Right ventricle myocardium superior (tissue), 1 donor: ENCODE measurements around the gene MAP2K2. TPM values are rescaled to one million over a fixed set of nuclear protein-coding genes. Genes with fewer than 3 reads are reported as not detected.
A peak's percentile ranks its signal among the peaks of the same experiment; 100 is the strongest.
"Not testable (repeated sequence)": the region's sequence is repeated elsewhere in the genome, so short reads cannot be mapped to it uniquely, and the experiment has no call there.

ENCODE experiments used
- ATAC-seq: fragments of 200-7000 bp; cut with Tn5 transposase; one replicate; pipeline ENCODE4 v1.9.1; 2020; ENCODE audit warnings: mild to moderate bottlenecking; ENCODE audit not compliant: poor library complexity
- DNase-seq: peaks from one replicate; pipeline ENCODE4 v3.0.0-alpha.2; 2020
- intact Hi-C: fragments of 100-400 bp; cut with DNase I; formaldehyde crosslinking; loops from one replicate; pipeline ENCODE4 v1.11.2; 2022
- total RNA-seq: library from RNA; stranded (reverse); fragmentation: NEBNext Ultra II Directional; extraction: Animal tissue kit (Norgen Biotek cat#: 25700); gene quantifications from one replicate; pipeline ENCODE4 v1.2.1, GENCODE V29; 2021
- donor health status: DM: no; HTN: yes; CAD: no; lungs with severe emphysema.

Gene MAP2K2
- total RNA-seq, 1 donor from 2014 or later = 136 TPM

DNA sequence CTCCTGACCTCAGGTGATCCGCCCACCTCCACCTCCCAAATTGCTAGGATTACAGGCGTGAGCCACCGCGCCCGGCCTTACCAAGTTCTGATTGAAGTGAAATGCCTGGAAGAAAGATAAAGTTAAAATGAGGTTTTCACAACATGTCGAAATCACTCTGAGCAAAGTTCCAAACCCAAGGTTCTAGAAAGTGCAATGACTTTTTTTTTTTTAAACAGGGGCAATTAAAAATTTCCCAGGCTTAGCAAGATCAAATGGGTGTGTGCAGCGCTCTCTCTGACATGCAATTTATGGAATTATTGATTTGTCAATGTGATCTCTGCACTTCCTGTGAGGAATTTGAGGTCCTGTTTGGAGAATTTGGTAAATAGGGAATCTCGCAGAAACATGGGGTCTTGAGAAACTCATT lies 12.8 kb upstream of the MAP2K2 start:
- DNase-seq (no peak), ATAC-seq (no peak)
- intact Hi-C loops = no loop called here

DNA sequence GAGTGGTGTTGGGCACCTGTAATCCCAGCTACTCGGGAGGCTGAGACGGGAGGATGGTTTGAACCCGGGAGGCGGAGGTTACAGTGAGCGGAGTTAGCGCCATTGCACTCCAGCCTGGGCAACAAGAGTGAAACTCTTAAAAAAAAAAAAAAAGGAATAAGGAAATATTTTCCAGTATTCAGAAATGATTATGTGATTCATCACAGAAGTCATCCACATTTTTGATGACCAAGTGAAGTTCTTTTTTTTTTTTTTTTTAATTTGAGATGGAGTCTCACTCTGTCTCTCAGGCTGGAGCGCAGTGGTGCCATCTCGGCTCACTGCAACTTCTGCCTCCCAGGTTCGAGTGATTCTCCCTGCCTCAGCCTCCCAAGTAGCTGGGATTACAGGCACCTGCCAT lies 11.5 kb upstream of the MAP2K2 start:
- intact Hi-C loops, DNase-seq, ATAC-seq: not testable (repeated sequence)

DNA sequence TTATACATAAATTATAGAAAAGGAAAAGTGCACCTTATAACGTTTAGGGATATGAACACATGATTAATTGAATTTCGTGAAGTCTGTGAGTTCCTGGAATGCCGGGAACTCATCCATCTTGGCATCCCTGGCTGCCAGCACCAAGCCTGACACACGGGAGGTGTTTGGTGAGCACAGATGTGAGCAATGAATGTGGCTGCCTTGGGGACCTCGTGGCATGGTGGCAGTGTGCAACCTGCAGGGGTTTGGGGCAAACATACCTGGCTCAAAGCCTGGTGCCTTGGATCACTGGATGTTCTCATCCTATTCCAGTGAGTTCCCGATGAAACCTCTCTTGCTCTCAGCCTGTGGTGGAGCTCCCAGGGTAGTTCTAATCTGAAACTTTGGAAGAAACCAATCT lies 10.4 kb upstream of the MAP2K2 start:
- intact Hi-C loops = no loop called here
- DNase-seq (no peak), ATAC-seq (no peak)

DNA sequence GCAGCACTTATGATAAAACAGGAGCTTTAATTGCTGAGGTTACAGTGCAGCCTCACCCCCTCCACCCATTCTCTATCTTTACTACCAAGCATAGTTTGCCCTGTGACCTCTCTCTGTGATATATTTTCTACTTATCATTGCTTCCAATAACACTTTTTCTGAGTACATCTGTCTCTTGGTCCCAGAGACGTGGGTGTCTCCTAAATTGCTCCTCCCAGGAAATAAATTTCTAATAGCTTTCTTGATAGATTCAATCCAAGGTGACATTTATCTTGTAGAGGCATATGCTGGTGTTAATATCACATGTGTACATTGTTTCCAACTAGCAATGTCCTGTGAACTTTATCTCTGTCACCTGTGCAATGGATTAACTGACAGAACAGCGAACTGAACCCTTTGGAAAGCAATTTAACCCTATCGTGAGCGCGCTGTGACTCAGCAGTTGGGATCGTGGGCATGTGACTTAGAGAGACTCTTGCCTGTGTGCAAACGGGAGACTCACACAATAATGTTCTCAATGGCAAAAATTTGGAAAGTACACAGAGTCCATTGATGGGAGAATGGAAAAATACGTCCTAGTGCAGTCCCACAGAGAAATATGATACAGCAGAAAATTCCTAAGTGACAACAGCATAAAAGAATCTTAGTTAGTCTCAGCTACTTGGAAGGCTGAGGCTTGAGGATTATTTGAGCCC lies 7.0 kb upstream of the MAP2K2 start:
- DNase-seq = no peak
- ATAC-seq = no peak
- intact Hi-C loops = no loop called here

DNA sequence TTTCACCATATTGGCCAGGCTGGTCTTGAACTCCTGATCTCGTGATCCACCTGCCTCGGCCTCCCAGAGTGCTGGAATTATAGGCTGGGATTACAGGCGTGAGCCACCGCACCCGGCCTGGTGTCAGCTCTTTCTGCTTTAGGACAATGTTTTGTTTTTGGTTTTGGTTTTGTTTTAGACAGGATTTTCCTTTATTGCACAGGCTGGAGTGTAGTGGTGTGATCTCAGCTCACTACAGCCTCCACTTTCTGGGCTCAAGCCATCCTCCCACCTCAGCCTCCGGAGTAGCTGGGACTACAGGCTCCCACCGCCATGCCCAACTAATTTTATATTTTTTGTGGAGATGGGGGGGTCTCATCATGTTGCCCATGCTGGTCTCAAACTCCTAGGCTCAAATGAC lies 5.1 kb upstream of the MAP2K2 start:
- ATAC-seq, DNase-seq: not testable (repeated sequence)
- intact Hi-C loops = loop anchor here (10.0 kb wide), 1 partner anchor 124 kb away; the partner anchor contains the start of gene PIAS4

DNA sequence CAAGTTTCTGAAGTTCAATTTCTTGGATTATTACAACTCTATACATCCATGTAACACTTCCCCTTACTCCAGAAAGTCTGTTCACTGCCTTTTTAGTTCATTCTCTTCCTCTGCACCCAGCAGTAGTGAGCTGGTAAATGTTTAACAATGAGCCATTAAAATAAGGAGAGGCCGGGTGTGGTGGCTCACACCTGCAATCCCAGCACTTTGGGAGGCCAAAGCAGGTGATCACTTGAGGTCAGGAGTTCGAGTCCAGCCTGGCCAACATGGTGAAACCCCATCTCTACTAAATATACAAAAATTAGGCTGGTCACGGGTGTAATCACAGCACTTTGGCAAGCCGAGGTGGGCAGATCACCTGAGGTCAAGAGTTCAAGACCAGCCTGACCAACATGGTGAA lies 3.4 kb upstream of the MAP2K2 start:
- ATAC-seq, DNase-seq: not testable (repeated sequence)
- intact Hi-C loops = loop anchor here (10.0 kb wide), 1 partner anchor 123 kb away; the partner anchor contains the start of gene PIAS4

DNA sequence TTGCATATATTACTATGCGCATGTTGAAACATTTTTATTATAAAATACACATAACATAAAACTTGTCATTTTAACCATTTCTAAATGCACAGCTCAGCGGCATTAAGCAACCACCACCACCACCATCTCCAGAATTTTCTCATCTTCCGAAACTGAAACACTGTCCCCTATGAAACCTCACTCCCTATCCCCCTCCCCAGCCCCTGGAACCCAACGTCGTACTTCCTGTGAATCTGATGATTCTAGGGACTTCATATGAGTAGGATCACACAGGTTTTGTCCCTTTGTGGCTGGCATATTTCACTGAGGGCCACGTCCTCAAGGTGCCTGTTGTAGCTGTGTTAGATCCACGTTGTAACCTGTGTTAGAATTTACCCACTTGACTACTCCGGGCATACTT lies 716 bp upstream of the MAP2K2 start:
- no peak for ATAC-seq
- intact Hi-C loops = loop anchor here (10.0 kb wide), 1 partner anchor 120 kb away; the partner anchor contains the start of gene PIAS4

DNA sequence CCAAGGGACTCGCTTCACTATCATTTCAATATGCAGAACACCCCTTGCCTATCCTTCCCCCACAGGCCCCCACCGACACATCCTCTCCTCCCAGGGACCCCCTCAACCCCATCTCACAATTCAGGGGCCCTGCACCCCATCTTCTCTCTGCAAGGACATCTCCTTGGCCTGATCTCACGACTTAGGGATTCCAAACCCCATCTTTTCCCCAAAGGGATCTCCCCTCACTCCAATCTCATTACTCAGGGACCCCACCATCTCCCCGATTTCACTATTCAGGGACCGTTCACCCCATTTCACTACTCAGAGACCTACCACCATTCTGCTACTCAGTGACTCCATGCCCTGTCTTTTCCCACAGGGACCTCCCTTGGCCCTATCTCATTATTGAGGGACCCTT lies 1.4 kb downstream of the MAP2K2 start:
- DNase-seq (no peak), ATAC-seq (no peak)
- intact Hi-C loops = loop anchor here (10.0 kb wide), 1 partner anchor 118 kb away; the partner anchor contains the start of gene PIAS4

More for the DNA sequence above, 716 bp upstream of the MAP2K2 start:
- DNase-seq = no peak

DNA sequence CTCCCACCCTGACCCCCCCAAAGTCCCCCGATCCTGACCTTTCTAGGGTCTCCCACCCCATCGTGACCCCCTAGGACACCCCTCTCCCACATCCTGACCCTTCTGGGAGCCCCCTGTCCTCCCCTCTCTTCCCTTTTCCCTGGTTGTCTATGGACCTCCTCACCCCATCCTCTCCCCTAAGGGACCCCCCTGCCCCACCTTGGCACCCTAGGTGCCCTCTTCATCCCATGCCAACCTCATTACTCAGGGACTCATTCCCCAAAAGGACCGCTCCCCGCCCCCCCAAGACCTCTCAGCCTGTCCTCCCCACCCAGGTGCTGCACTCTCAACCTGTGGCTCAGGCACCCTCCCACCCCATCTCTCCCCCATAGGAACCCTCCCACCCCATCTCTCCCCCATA lies 2.1 kb downstream of the MAP2K2 start:
- intact Hi-C loops = loop anchor here (10.0 kb wide), 1 partner anchor 117 kb away; the partner anchor contains the start of gene PIAS4
- DNase-seq (no peak), ATAC-seq (no peak)

DNA sequence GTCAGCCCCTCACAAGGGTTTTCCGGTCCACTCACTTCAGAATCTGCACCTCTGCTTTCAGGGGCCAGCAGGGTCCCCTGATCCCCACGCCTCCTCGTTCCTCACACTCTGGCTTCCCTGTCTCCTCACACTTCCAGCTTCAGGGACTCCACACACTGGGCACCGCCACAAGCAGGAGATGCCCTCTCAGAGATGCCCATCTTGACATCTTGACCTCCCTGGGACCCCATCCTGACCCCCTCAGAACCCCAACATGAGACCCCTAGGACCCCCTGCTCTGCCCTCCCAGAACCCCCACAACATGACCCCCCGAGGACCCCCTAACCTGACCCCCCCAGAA lies 2.7 kb downstream of the MAP2K2 start:
- intact Hi-C loops = loop anchor here (10.0 kb wide), 1 partner anchor 116 kb away; the partner anchor contains the start of gene PIAS4
- DNase-seq (no peak), ATAC-seq (no peak)

DNA sequence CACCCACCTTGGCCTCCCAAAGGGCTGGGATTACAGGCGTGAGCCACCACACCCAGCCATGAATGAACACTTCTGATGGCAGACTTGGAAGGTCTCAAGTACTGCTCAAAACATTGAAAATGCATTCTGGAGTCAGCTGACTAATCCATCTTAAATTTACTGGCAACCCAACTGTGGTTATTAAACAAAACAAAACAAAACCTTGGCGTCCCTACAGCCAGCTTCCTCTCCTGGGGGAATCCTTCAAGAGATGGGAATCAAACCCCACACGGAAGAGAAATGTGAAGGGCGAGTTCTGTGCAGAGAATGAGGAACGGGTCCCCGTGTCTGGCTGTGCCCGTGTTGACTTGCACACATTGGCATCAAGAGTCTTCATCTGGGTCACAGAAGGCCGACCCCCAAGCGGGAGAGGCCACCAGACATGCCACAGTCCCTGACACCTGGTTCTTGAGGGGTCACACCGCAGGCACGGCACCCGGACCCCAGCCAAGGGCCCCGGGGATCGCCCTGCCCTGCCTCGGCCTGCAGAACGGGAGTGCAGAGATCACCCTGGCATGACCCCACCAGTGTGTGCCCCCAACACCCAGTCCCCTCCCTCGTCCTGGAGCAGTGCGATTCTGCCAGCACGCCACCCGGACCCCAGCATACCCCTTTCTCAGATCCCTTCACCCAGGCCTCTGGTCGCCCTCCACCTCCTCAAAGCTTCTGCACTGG lies 3.2 kb downstream of the MAP2K2 start:
- intact Hi-C loops = loop anchor here (10.0 kb wide), 1 partner anchor 116 kb away; the partner anchor contains the start of gene PIAS4
- DNase-seq (no peak), ATAC-seq (no peak)

DNA sequence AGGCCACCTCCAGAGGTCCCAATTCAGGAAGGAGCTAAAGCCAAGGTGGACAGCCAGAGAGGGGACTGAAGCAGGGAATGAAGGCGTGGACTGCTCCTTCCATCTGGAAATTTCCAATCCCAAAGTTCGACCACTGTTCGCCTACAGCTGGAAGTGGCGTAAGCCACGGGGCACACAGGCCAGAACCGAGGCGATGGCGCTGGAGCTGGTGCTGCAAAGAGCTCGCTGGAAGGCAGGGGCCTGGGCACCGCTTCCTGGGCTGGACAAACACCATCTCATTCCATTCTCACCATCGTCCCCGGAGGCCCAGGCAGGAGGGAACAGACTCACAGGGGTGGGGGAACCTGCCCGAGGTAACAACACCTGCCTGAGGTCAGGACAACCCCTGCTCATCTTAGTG lies 4.2 kb downstream of the MAP2K2 start:
- no peak for ATAC-seq
- intact Hi-C loops = loop anchor here (10.0 kb wide), 1 partner anchor 115 kb away; the partner anchor contains the start of gene PIAS4
- DNase-seq = no peak

DNA sequence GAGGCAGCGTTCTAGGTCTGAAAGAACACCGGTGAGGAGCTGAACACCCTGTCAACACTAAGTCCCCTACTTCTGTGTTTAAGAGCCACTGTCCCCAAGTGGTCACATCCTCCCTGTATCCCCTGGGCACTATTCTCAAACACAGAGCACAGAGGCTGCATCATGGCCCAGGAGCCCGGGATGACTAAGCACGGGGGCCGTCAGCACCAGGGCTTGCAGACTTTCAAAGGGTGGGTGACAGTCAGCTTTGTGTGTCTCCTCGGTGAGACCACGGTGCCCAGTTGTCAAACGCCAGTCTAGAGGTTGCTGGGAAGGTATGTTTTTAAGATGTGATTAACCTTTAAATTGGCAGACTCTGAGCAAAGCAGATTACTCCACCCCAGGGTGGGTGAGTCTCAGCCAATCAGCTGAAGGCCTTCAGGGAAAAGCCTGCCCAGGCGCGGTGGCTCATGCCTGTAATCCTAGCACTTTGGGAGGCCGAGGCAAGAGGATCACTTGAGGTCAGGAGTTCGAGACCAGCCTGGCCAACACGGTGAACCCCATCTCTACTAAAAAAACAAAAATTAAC lies 8.0 kb downstream of the MAP2K2 start:
- DNase-seq (no peak), ATAC-seq (no peak)
- intact Hi-C loops = no loop called here

DNA sequence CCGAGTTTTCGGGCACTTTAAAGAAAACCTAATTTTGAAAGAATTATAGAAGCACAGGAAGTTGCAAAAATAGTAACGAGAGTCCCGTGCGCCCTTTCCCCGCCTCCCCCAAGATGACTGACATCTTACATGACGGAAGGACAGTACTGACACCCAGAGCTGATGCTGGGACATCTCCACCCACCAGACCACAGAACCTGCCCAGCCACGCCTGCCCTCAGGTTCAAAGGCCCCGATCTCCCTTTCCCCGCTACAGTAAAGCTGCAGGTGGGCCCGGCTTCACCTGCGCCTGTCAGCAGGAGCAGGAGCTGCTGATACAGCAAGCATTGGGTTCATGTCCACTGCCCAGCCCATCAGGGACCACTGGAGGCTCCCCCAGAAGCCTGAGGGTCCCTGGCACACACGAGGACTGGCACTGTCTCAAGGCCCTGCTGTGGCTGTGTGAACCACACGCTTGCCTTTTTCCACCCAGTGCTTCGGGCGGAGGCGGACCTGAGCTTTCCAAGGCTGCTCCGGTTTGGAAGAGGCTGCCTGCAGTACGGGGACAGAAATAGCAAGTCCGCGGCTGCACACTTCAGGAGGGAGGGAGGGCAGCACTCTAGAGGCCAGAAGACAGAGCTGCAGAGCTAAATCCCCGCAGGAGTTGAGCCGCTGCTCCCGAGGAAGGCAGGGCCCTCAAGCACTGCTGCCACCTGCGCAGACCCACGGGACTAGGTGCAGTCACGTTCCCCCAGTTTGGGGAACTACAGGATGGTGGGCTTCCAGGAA lies 8.7 kb downstream of the MAP2K2 start:
- intact Hi-C loops = no loop called here
- DNase-seq = peak; percentile 62
- peak; percentile 78 for ATAC-seq

DNA sequence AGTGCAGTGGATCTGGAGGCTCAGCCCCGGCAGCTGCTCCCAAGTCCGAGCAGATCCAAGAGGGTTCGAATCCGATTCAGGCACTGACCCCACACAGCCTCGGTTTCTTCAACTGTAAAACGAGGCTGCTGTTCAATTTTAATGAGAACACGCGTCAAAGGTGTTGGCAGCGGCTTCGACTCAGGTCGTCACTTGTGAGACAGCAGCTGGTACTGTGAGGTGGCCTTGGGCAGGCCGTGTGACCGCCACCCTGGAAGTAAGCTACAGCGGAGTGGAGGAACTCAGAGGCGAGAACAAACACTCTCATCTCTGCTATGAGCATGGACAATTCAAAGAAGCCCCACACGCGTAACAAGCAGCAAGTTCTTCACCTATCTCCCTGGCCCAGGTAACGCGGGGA lies 9.7 kb downstream of the MAP2K2 start:
- ATAC-seq (no peak), DNase-seq (no peak)
- intact Hi-C loops = no loop called here

DNA sequence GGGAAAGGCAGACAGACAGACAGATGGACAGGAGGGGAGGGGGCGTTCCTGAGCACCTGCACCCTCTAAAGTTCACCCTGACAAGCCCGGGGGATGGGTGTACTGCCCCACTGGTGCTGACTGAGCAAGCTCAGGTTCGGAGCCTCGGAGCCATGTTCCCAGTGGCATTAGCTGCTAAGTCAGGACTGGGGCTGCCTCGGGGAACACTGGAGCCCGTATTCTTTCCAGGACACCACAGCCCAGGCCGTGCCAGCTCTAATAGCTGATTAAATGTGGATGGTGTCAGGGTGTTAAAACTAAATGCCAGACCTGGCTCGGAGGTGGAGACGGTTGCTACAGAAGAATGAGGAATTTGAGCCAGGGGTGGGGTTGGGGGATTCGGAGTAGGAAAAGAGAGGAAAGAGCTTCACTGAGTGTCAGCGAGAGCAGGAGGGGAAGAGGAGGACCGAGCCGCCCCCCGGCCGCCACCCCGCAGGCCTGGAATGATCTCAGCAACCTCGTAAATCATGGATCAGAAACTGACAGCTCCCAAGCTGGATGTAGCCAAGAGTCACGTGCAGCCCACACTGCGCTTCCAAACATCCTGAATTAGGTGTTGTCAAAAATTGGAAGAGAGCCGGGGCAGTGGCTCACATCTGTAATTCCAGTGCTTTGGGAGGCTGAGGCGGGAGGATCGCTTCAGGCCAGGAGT lies 10.4 kb downstream of the MAP2K2 start:
- ATAC-seq = peak; percentile 66
- no peak for DNase-seq
- intact Hi-C loops = no loop called here

DNA sequence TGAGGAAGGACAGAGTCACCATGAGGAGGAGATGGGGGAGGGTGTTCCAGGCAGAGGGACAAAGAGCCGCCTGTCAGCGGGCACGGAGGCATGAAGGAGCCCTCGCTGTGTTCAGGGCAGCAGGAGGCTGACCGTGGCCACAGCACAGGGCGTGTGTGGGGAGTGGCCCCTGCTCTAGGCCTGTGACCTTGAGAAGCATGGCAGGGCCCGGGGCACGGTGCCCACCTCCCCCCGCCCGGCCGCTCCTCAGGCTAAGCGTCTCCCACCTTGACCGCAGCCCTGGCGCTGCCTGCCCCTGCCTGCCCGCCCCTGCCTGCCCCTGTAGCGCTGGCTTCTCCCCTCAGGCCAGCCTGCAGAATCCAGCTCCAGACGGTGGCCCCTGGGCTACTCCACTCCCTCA lies 11.6 kb downstream of the MAP2K2 start:
- DNase-seq (no peak), ATAC-seq (no peak)
- intact Hi-C loops = no loop called here

DNA sequence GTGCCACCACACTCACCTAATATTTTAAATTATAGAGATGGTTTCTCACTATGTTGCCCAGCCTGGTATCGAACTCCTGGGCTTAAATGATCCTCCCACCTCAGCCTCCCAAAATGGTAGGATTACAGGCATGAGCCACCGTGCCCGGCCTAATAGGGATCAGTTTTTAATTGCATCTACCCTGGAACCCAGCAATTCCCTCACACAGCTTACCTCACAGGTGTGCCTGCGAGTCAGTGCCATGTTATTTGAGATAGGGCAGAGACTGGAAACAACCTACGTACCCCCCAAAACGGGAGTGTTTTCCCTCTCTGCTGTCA lies 14.3 kb downstream of the MAP2K2 start:
- ATAC-seq (no peak), DNase-seq (no peak)
- intact Hi-C loops = no loop called here
